Bronchial epithelial cell (primary cell): ENCODE results near the gene CHST8. TPM values are rescaled to one million over a fixed set of nuclear protein-coding genes. Genes with fewer than 3 reads are reported as not detected.

Experiments
- DNase-seq: peaks from one replicate; pipeline ENCODE4 v3.0.0-alpha.2; 2010; ENCODE audit warnings: low read depth
- FAIRE-seq: peaks from 2 replicates; lab custom pipeline; 2011; peaks lifted over from hg19 to GRCh38; lab: Jason Lieb, UNC
- H3K27me3 ChIP-seq: 2 replicates; pipeline ENCODE4 v1.5.1; 2011; ENCODE audit warnings: low read length; ENCODE audit not compliant: control insufficient read depth, insufficient read depth
- H3K36me3 ChIP-seq: 2 replicates; pipeline ENCODE4 v1.5.1; 2011; ENCODE audit warnings: low read length; ENCODE audit not compliant: control insufficient read depth, insufficient read depth
- H3K4me3 ChIP-seq: 2 replicates; pipeline ENCODE4 v1.5.1; 2011; ENCODE audit warnings: mild to moderate bottlenecking, low read depth, low read length, control low read depth
- CTCF ChIP-seq: IDR thresholded peaks from 2 replicates; pipeline ENCODE4 v1.5.1; 2011; ENCODE audit warnings: mild to moderate bottlenecking, moderate library complexity, low read length, control low read depth, inconsistent platforms; ENCODE audit not compliant: insufficient read depth, severe bottlenecking
- total RNA-seq: library from RNA; depleted of rRNA; stranded (reverse); fragments of >200 nt; gene quantifications from 2 replicates; pipeline ENCODE4 v1.2.1, GENCODE V29; 2014

The CHST8 gene
- total RNA-seq, 1 donor from 2014 or later, result under 0.01 TPM

GRCh38 chr19:33819506-33819879 lies 197.7 kb downstream of the CHST8 start:
- no peak for FAIRE-seq
- no peak for DNase-seq
- Histone ChIP-seq H3K36me3 (no peaks in the 10 kb centered on the region), H3K27me3 (no peaks in the 10 kb centered on the region), H3K4me3 (no peak overlapping the region)
- TF ChIP-seq CTCF, result no peak

GRCh38 chr19:33819880-33820781 lies 198.4 kb downstream of the CHST8 start:
- peak; percentile 92 for DNase-seq
- no peaks in the 10 kb centered on the region for H3K36me3 ChIP-seq
- no peaks in the 10 kb centered on the region for H3K27me3 ChIP-seq
- peak overlapping the region; percentile 35 for H3K4me3 ChIP-seq
- no peak for FAIRE-seq
- TF ChIP-seq CTCF, result no peak

GRCh38 chr19:33821871-33822270 lies 200.1 kb downstream of the CHST8 start:
- Histone ChIP-seq H3K27me3 (no peaks in the 10 kb centered on the region), H3K4me3 (no peak overlapping the region), H3K36me3 (no peaks in the 10 kb centered on the region)
- FAIRE-seq, result no peak
- no peak for TF ChIP-seq CTCF
- peak; percentile 75 for DNase-seq

Other genes with a start within 250 kb of the CHST8 start
- gene CEBPG, start 248.2 kb upstream of the CHST8 start, total RNA-seq, result 124 and 128 TPM in 2 replicates
- gene PEPD, start 100.2 kb upstream of the CHST8 start, total RNA-seq, result 33.7 and 35.8 TPM in 2 replicates
- gene KCTD15, start 174.9 kb downstream of the CHST8 start, total RNA-seq, result 79.5 and 88.1 TPM in 2 replicates